Liver (tissue), 9 donors: Measurements from ENCODE around the gene SMIM24. TPM values are rescaled to one million over a fixed set of nuclear protein-coding genes. Genes with fewer than 3 reads are reported as not detected.

Experiments used
- DNase-seq: peaks from one replicate; pipeline ENCODE4 v3.0.0-alpha.2; 2017; ENCODE audit warnings: low spot score
- H3K27ac ChIP-seq, 2 donors: one replicate each; pipeline ENCODE4 v1.7.0; 2013; ENCODE audit warnings: inconsistent platforms in 2 of 2, low read length in 2 of 2, control low read depth in 1 of 2, low read depth in 1 of 2, mild to moderate bottlenecking in 1 of 2
- H3K27me3 ChIP-seq, 4 donors: one replicate each; pipeline versions ENCODE4 v1.6.1 to v1.7.0; 2013; ENCODE audit warnings: low read length in 3 of 4, inconsistent platforms in 1 of 4, mild to moderate bottlenecking in 1 of 4, moderate library complexity in 1 of 4; ENCODE audit not compliant: control insufficient read depth in 4 of 4, insufficient read depth in 4 of 4
- H3K36me3 ChIP-seq, 4 donors: one replicate each; pipeline versions ENCODE4 v1.6.1 to v1.7.0; 2013; ENCODE audit warnings: low read length in 3 of 4, mild to moderate bottlenecking in 3 of 4, low read depth in 1 of 4, moderate library complexity in 1 of 4; ENCODE audit not compliant: control insufficient read depth in 4 of 4, insufficient read depth in 3 of 4
- H3K4me1 ChIP-seq, 4 donors: one replicate each; pipeline versions ENCODE4 v1.6.1 to v1.7.0; 2013; ENCODE audit warnings: low read length in 3 of 4, mild to moderate bottlenecking in 3 of 4, moderate library complexity in 1 of 4; ENCODE audit not compliant: control insufficient read depth in 4 of 4, insufficient read depth in 4 of 4
- H3K4me3 ChIP-seq, 3 donors: one replicate each; pipeline versions ENCODE4 v1.6.1 to v1.7.0; 2013; ENCODE audit warnings: low read length in 3 of 3, control low read depth in 1 of 3, low read depth in 1 of 3, mild to moderate bottlenecking in 1 of 3
- H3K9ac ChIP-seq, 2 donors: one replicate each; pipeline ENCODE4 v1.7.0; 2013; ENCODE audit warnings: low read length in 2 of 2, mild to moderate bottlenecking in 2 of 2, moderate library complexity in 2 of 2, control low read depth in 1 of 2, low read depth in 1 of 2
- H3K9me3 ChIP-seq, 4 donors: one replicate each; pipeline versions ENCODE4 v1.6.1 to v1.7.0; 2013; ENCODE audit warnings: low read length in 3 of 4; ENCODE audit not compliant: control insufficient read depth in 4 of 4
- CTCF ChIP-seq: fragments of 150-350 bp; IDR thresholded peaks from 2 replicates; pipeline ENCODE4 v1.5.1; 2017; ENCODE audit warnings: improper control_type of control experiment, low read depth, low read length; ENCODE audit not compliant: missing input control
- EGR1 ChIP-seq, 2 donors: IDR thresholded peaks; 2 replicates each; pipeline ENCODE4 v1.6.1; 2016 to 2018; ENCODE audit warnings: antibody characterized with exemption in 2 of 2, low read depth in 2 of 2
- FOXA2 ChIP-seq: IDR thresholded peaks from 2 replicates; pipeline ENCODE4 v1.6.1; 2016; ENCODE audit warnings: antibody characterized with exemption
- HNF4A ChIP-seq, 2 donors: conservative IDR thresholded peaks; 2 replicates each; pipeline ENCODE4 v1.6.1; 2016; ENCODE audit warnings: antibody characterized with exemption in 2 of 2, mild to moderate bottlenecking in 2 of 2
- HNF4G ChIP-seq: IDR thresholded peaks from 2 replicates; pipeline ENCODE4 v1.6.1; 2016; ENCODE audit warnings: antibody characterized with exemption
- JUND ChIP-seq, 2 donors: IDR thresholded peaks; 2 replicates each; pipeline ENCODE4 v1.6.1; 2016; ENCODE audit warnings: antibody characterized with exemption in 2 of 2
- MAX ChIP-seq: IDR thresholded peaks from 2 replicates; pipeline ENCODE4 v1.6.1; 2016; ENCODE audit warnings: antibody characterized with exemption
- NR2F2 ChIP-seq: IDR thresholded peaks from 2 replicates; pipeline ENCODE4 v1.6.1; 2016; ENCODE audit warnings: antibody characterized with exemption
- REST ChIP-seq: IDR thresholded peaks from 2 replicates; pipeline ENCODE4 v1.6.1; 2016; ENCODE audit warnings: antibody characterized with exemption, mild to moderate bottlenecking
- SP1 ChIP-seq: IDR thresholded peaks from 2 replicates; pipeline ENCODE4 v1.6.1; 2018; ENCODE audit warnings: antibody characterized with exemption, mild to moderate bottlenecking
- TAF1 ChIP-seq: conservative IDR thresholded peaks from 2 replicates; pipeline ENCODE4 v1.6.1; 2016; ENCODE audit warnings: antibody characterized with exemption, mild to moderate bottlenecking
- YY1 ChIP-seq: IDR thresholded peaks from 2 replicates; pipeline ENCODE4 v1.6.1; 2016; ENCODE audit warnings: antibody characterized with exemption, mild to moderate bottlenecking
- ZBTB33 ChIP-seq: IDR thresholded peaks from 2 replicates; pipeline ENCODE4 v1.6.1; 2016; ENCODE audit warnings: antibody characterized with exemption
- WGBS: extraction: QIAGEN DNeasy Blood & Tissue Kit; methylation state at CpG from one replicate; pipeline ENCODE4 v1.1.7; 2013; 5-methylcytosine and 5-hydroxymethylcytosine counted together
- polyA plus RNA-seq, 2 donors: library from polyadenylated mRNA; stranded (reverse) in 1 of 2; unstranded in 1 of 2; fragments of 200-250 nt in 1 of 2; fragments of >200 nt in 1 of 2; fragmentation: Nextera tagmentation in 1 of 2; extraction: Ambion mirVana in 1 of 2; gene quantifications; one replicate each; pipeline versions ENCODE4 v1.2.1 to v1.2.3, GENCODE V29; 2013 to 2015
- total RNA-seq, 2 donors: library from RNA; depleted of rRNA; stranded (reverse); fragments of >200 nt; gene quantifications; one replicate each; pipeline ENCODE4 v1.2.3, GENCODE V29; 2014
- donor health status: healthy.
- donor health status: healthy.
- donor health status: healthy.
- donor health status: healthy.
- donor health status: healthy.

Gene SMIM24
- total and polyA plus RNA-seq, 4 donors, result 0.17 to 13.7 (median 2.8) TPM

- TF ChIP-seq NR2F2 (peak; percentile 97), TAF1 (no peak), JUND (IDR thresholded peaks at IDR 0.05) (peak in 1 of 2 donors; percentile 36), FOXA2 (no peak), HNF4A (conservative IDR thresholded peaks at IDR 0.05) (peak; percentile 96 to 97), SP1 (peak; percentile 64), CTCF (no peak), EGR1 (IDR thresholded peaks at IDR 0.05; ENCODE audit: low read depth in 2 of 2) (peak in 1 of 2 donors; percentile 60), MAX (peak; percentile 58)
These were observed 12.7 kb downstream of the SMIM24 start (continued) for GRCh38 chr19:3467437-3468198.

- Histone ChIP-seq H3K4me1 (peaks cover 3 to 18% (median 9%) of the 10 kb centered on the region in 4 donors), H3K27ac (no peak overlapping the region), H3K27me3 (no peaks in the 10 kb centered on the region), H3K36me3 (peaks cover 2 to 12% (median 6%) of the 10 kb centered on the region in 4 donors), H3K9ac (no peak overlapping the region), H3K4me3 (no peak overlapping the region), H3K9me3 (no peaks in the 10 kb centered on the region)
- DNase-seq, result no peak
- WGBS, result 84% methylated on average over 9 of the region's 9 CpGs
- no peak for TF ChIP-seq JUND (IDR thresholded peaks at IDR 0.05)
- no peak for TF ChIP-seq REST
- TF ChIP-seq ZBTB33, result no peak
- TF ChIP-seq YY1, result no peak
These were observed 13.7 kb downstream of the SMIM24 start for GRCh38 chr19:3466635-3467034.

- no peak overlapping the region for H3K27ac ChIP-seq
- H3K9ac ChIP-seq, result no peak overlapping the region
- H3K9me3 ChIP-seq, result no peaks in the 10 kb centered on the region
- H3K4me3 ChIP-seq, result no peak overlapping the region
- peaks cover 3 to 18% (median 9%) of the 10 kb centered on the region in 4 donors for H3K4me1 ChIP-seq
- H3K27me3 ChIP-seq, result no peaks in the 10 kb centered on the region
- DNase-seq, result no peak
- 89% methylated on average over 7 of the region's 7 CpGs for WGBS
- peaks cover 2 to 12% (median 6%) of the 10 kb centered on the region in 4 donors for H3K36me3 ChIP-seq
- TF ChIP-seq TAF1, result no peak
- TF ChIP-seq HNF4G, result no peak
- no peak for TF ChIP-seq EGR1 (IDR thresholded peaks at IDR 0.05; ENCODE audit: low read depth in 2 of 2)
- TF ChIP-seq CTCF, result no peak
- no peak for TF ChIP-seq ZBTB33
These were observed 14.8 kb downstream of the SMIM24 start for GRCh38 chr19:3465552-3465951.
